Kidney (tissue), 14 donors: Measurements from ENCODE around the gene CHCHD1. TPM values are rescaled to one million over a fixed set of nuclear protein-coding genes. Genes with fewer than 3 reads are reported as not detected.
"Not testable (repeated sequence)": the region's sequence is repeated elsewhere in the genome, so short reads cannot be mapped to it uniquely, and the experiment has no call there.

Source experiments
- DNase-seq, 5 donors: peaks; one replicate each; pipeline ENCODE4 v3.0.0-alpha.2; 2013 to 2020
- FAIRE-seq: peaks from 2 replicates; lab custom pipeline; 2012; peaks lifted over from hg19 to GRCh38; lab: Jason Lieb, UNC
- H3K27ac ChIP-seq, 2 donors: one replicate each; pipeline ENCODE4 v1.7.0; 2013; ENCODE audit warnings: low read depth in 2 of 2, low read length in 2 of 2, inconsistent platforms in 1 of 2
- H3K27me3 ChIP-seq: one replicate; pipeline ENCODE4 v1.7.1; 2013; ENCODE audit warnings: low read length, inconsistent platforms; ENCODE audit not compliant: control insufficient read depth, insufficient read depth
- H3K36me3 ChIP-seq, 3 donors: one replicate each; pipeline versions ENCODE4 v1.7.0 to v1.7.1; 2013; ENCODE audit warnings: low read length in 3 of 3, control low read depth in 1 of 3, inconsistent platforms in 1 of 3; ENCODE audit not compliant: insufficient read depth in 3 of 3, control insufficient read depth in 2 of 3
- H3K4me1 ChIP-seq, 3 donors: one replicate each; pipeline versions ENCODE4 v1.7.0 to v1.7.1; 2013; ENCODE audit warnings: low read length in 3 of 3, inconsistent platforms in 1 of 3, low read depth in 1 of 3; ENCODE audit not compliant: control insufficient read depth in 2 of 3, insufficient read depth in 2 of 3
- H3K4me3 ChIP-seq, 3 donors: one replicate each; pipeline versions ENCODE4 v1.7.0 to v1.8.1; 2013; ENCODE audit warnings: low read length in 3 of 3, control low read depth in 1 of 3, inconsistent platforms in 1 of 3
- H3K9ac ChIP-seq, 3 donors: one replicate each; pipeline versions ENCODE4 v1.7.0 to v1.7.1; 2013; ENCODE audit warnings: low read length in 3 of 3, control low read depth in 1 of 3, inconsistent platforms in 1 of 3
- H3K9me3 ChIP-seq, 3 donors: one replicate each; pipeline versions ENCODE4 v1.7.0 to v1.7.1; 2013; ENCODE audit warnings: low read length in 3 of 3, control low read depth in 1 of 3, inconsistent platforms in 1 of 3; ENCODE audit not compliant: control insufficient read depth in 2 of 3, insufficient read depth in 1 of 3
- intact Hi-C: fragments of 100-400 bp; cut with DNase I; formaldehyde crosslinking; loops from one replicate; pipeline ENCODE4 v1.11.1; 2022
- polyA plus RNA-seq: library from polyadenylated mRNA; stranded (reverse); fragments of 350-450 nt; fragmentation: Illumina TruSeq; extraction: RNeasy Lipid Tissue Mini Kit (QIAGEN cat#74804); gene quantifications from one replicate; pipeline ENCODE4 v1.2.3, GENCODE V29; 2014; ENCODE audit warnings: low read depth, low replicate concordance; ENCODE audit not compliant: insufficient read depth
- total RNA-seq: library from RNA; stranded (reverse); fragmentation: NEBNext Ultra II Directional; extraction: Animal tissue kit (Norgen Biotek cat#: 25700); gene quantifications from one replicate; pipeline ENCODE4 v1.2.1, GENCODE V29; 2021
- TF ChIP-seq, protein P1 (sequence below): IDR thresholded peaks from 3 replicates; pipeline ENCODE4 v1.5.1; 2012; ENCODE audit warnings: mild to moderate bottlenecking, moderate library complexity, borderline replicate concordance; ENCODE audit not compliant: insufficient read depth; ENCODE audit errors: extremely low read depth
- donor health status: control.
- donor health status: control.
- donor health status: control.
- donor health status: control.
- donor health status: control.
- donor health status: DM: yes; HTN: yes; CAD: no.
- donor health status: Normal renal cell carcinoma (clear cell type).

The CHCHD1 gene
- total and polyA plus RNA-seq, 2 donors from 2014 or later, result 23.4 to 105 TPM

DNA sequence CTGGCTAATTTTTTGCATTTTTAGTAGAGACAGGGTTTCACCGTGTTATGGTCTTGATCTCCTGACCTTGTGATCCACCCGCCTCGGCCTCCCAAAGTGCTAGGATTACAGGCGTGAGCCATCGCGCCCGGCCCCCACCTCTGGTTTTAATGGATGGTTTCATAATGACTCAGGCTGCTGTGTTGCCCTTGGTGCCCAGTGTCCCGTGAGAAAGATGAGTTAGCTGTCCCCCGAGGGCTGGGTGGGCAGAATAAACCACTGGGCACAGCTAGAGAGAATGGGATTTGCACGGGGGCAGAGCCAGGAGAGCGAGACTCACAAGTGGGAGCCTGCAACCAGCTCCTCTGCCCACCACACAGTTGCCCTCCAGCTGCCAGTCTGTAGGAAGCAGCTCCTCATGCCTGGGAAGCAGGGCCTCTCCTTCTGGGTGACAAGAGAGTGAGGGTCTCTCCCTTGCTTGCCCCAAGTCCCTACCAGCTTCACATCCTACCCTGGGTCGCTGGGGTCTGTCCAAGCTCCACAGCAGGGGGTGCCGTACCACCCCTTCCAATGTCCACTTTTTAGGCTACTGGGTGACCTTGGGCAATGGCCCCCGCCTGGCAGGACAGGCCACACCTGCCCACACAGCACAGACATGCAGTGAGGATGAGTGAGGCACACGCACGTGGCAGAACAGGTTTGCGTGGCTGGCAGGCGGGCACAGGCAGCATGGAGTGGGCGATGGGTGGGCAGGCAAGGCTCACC, 45.7 kb downstream of the CHCHD1 start:
- intact Hi-C loops, result no loop called here
- Histone ChIP-seq H3K27ac (no peak overlapping the region), H3K27me3 (no peaks in the 10 kb centered on the region), H3K4me3 (no peak overlapping the region), H3K9ac (no peak overlapping the region), H3K9me3 (no peaks in the 10 kb centered on the region), H3K36me3 (peaks cover 0 to 14% (median 9%) of the 10 kb centered on the region in 3 donors), H3K4me1 (no peaks in the 10 kb centered on the region)
- FAIRE-seq (no peak), DNase-seq (no peak)
- TF ChIP-seq, protein P1, sequence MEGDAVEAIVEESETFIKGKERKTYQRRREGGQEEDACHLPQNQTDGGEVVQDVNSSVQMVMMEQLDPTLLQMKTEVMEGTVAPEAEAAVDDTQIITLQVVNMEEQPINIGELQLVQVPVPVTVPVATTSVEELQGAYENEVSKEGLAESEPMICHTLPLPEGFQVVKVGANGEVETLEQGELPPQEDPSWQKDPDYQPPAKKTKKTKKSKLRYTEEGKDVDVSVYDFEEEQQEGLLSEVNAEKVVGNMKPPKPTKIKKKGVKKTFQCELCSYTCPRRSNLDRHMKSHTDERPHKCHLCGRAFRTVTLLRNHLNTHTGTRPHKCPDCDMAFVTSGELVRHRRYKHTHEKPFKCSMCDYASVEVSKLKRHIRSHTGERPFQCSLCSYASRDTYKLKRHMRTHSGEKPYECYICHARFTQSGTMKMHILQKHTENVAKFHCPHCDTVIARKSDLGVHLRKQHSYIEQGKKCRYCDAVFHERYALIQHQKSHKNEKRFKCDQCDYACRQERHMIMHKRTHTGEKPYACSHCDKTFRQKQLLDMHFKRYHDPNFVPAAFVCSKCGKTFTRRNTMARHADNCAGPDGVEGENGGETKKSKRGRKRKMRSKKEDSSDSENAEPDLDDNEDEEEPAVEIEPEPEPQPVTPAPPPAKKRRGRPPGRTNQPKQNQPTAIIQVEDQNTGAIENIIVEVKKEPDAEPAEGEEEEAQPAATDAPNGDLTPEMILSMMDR, result no peak

DNA sequence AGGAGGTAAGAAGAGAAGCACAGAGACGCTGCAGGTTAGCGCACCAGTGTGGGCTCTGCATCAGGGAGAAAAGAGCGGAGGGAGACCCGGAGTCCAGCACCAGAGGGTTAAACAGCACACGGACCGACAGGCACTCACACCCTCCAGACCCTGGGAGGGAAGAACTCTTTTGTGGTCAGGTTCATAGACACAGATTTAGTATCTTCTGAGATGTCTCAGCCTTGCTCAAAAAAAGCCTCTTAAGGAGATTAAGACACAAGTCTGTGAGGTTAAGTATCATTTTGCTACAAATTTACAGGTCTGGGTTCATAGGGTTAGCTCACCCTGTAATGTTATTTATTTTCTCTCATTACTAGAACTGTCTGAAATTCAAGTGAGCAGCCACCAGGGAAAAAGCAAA, 46.3 kb downstream of the CHCHD1 start:
- H3K36me3 ChIP-seq, result peaks cover 0 to 14% (median 9%) of the 10 kb centered on the region in 3 donors
- FAIRE-seq, result no peak
- peak in 1 of 5 donors; percentile 50 for DNase-seq
- H3K27ac ChIP-seq, result no peak overlapping the region
- TF ChIP-seq, protein P1, result no peak
- H3K9me3 ChIP-seq, result no peaks in the 10 kb centered on the region
- no peaks in the 10 kb centered on the region for H3K27me3 ChIP-seq
- H3K4me3 ChIP-seq, result no peak overlapping the region
- intact Hi-C loops, result no loop called here
- no peaks in the 10 kb centered on the region for H3K4me1 ChIP-seq
- no peak overlapping the region for H3K9ac ChIP-seq

DNA sequence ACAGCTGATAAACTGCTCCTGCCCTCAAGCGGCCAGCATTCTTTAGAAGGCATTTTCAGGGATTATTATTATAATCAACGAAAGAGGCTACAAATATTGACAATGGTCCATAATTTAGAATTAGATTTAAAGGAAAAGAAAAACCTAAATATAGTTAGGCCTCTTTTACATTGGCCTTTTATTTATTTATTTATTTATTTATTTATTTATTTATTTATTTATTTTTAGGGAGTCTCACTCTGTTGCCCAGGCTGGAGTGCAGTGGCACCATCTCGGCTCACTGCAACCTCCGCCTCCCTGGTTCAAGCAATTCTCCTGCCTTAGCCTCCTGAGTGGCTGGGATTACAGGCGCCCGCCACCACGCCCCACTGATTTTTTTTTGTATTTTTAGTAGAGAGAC, 47.2 kb downstream of the CHCHD1 start:
- intact Hi-C loops, H3K4me1 ChIP-seq, H3K27me3 ChIP-seq, H3K36me3 ChIP-seq, H3K4me3 ChIP-seq, DNase-seq, H3K27ac ChIP-seq, H3K9ac ChIP-seq, FAIRE-seq, H3K9me3 ChIP-seq: not testable (repeated sequence)

Other genes with a start within 250 kb of the CHCHD1 start
- 46.9 TPM for gene USP54, start 190.7 kb upstream of the CHCHD1 start, total RNA-seq
- gene USP54, start 190.7 kb upstream of the CHCHD1 start, polyA plus RNA-seq, result 5.8 TPM
- 3.5 TPM for gene MYOZ1, start 140.6 kb upstream of the CHCHD1 start, total RNA-seq
- 9.2 TPM for gene MYOZ1, start 140.6 kb upstream of the CHCHD1 start, polyA plus RNA-seq
- gene SYNPO2L, start 126.0 kb upstream of the CHCHD1 start, total RNA-seq, result 0.38 TPM
- 0.15 TPM for gene SYNPO2L, start 126.0 kb upstream of the CHCHD1 start, polyA plus RNA-seq
- gene AGAP5, start 83.9 kb upstream of the CHCHD1 start, total RNA-seq, result 9.9 TPM
- 3.8 TPM for gene AGAP5, start 83.9 kb upstream of the CHCHD1 start, polyA plus RNA-seq
- 66.9 TPM for gene SEC24C, start 37.7 kb upstream of the CHCHD1 start, total RNA-seq
- gene SEC24C, start 37.7 kb upstream of the CHCHD1 start, polyA plus RNA-seq, result 39.2 TPM
- 91.8 TPM for gene ZSWIM8, start 3.6 kb downstream of the CHCHD1 start, total RNA-seq
- gene ZSWIM8, start 3.6 kb downstream of the CHCHD1 start, polyA plus RNA-seq, result 96.7 TPM
- 42.6 TPM for gene NDST2, start 29.6 kb downstream of the CHCHD1 start, total RNA-seq
- gene NDST2, start 29.6 kb downstream of the CHCHD1 start, polyA plus RNA-seq, result 11.7 TPM
- gene CAMK2G, start 92.5 kb downstream of the CHCHD1 start, total RNA-seq, result 29.1 TPM
- 21.0 TPM for gene CAMK2G, start 92.5 kb downstream of the CHCHD1 start, polyA plus RNA-seq
- 40.8 TPM for gene PLAU, start 129.1 kb downstream of the CHCHD1 start, total RNA-seq
- 82.5 TPM for gene PLAU, start 129.1 kb downstream of the CHCHD1 start, polyA plus RNA-seq
- 167 TPM for gene VCL, start 216.1 kb downstream of the CHCHD1 start, total RNA-seq
- gene VCL, start 216.1 kb downstream of the CHCHD1 start, polyA plus RNA-seq, result 23.8 TPM